ENCODE results near the gene INSC.

DNA sequence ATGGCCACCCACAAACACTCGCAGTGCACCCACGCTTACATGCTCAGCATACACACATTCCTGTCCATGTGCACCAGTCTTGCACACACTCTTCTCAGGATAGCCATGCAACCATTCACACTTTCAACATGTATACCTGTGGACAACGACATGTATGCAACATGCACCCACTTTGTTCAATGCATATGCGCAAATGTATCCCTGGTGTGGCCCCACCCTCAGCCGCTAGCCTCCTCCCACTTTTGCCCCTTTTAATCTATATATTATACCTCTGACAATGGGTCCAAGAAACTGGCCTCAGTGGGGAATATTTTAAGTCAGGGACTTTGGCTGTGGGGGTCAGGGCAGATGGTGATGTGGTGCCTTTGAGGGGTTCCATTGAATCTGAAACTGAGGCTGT lies 963 bp downstream of the INSC start:
- TF ChIP-seq, protein P1, sequence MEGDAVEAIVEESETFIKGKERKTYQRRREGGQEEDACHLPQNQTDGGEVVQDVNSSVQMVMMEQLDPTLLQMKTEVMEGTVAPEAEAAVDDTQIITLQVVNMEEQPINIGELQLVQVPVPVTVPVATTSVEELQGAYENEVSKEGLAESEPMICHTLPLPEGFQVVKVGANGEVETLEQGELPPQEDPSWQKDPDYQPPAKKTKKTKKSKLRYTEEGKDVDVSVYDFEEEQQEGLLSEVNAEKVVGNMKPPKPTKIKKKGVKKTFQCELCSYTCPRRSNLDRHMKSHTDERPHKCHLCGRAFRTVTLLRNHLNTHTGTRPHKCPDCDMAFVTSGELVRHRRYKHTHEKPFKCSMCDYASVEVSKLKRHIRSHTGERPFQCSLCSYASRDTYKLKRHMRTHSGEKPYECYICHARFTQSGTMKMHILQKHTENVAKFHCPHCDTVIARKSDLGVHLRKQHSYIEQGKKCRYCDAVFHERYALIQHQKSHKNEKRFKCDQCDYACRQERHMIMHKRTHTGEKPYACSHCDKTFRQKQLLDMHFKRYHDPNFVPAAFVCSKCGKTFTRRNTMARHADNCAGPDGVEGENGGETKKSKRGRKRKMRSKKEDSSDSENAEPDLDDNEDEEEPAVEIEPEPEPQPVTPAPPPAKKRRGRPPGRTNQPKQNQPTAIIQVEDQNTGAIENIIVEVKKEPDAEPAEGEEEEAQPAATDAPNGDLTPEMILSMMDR (conservative IDR thresholded peaks at IDR 0.05) = no peak
- no peak for TF ChIP-seq ZFX (IDR thresholded peaks at IDR 0.05)
